ENCODE data around the gene LRMDA. TPM values are rescaled to one million over a fixed set of nuclear protein-coding genes. Genes with fewer than 3 reads are reported as not detected.
A peak's percentile ranks its signal among the peaks of the same experiment; 100 is the strongest.

The LRMDA gene
- total and polyA plus RNA-seq, 2 donors from 2014 or later, result 23.2 to 48.6 TPM

- Histone ChIP-seq H3K4me3 (ENCODE audit: low read length in 3 of 3) (no peak overlapping the region), H3K9me3 (ENCODE audit: control insufficient read depth in 2 of 3, insufficient read depth in 1 of 3, low read length in 3 of 3) (no peaks in the 10 kb centered on the region), H3K4me1 (ENCODE audit: control insufficient read depth in 2 of 3, insufficient read depth in 2 of 3, low read depth in 1 of 3, low read length in 3 of 3) (peaks cover 0 to 9% (median 0%) of the 10 kb centered on the region in 3 donors), H3K27ac (ENCODE audit: low read depth in 2 of 2, low read length in 2 of 2) (no peak overlapping the region), H3K36me3 (ENCODE audit: control insufficient read depth in 2 of 3, insufficient read depth in 3 of 3, low read length in 3 of 3) (no peaks in the 10 kb centered on the region), H3K9ac (ENCODE audit: low read length in 3 of 3) (no peak overlapping the region), H3K27me3 (ENCODE audit: control insufficient read depth, insufficient read depth, low read length) (no peaks in the 10 kb centered on the region)
- DNase-seq, result peak in 1 of 5 donors; percentile 35
- no peak for TF ChIP-seq CTCF (IDR thresholded peaks at IDR 0.05; ENCODE audit: borderline replicate concordance, extremely low read depth, insufficient read depth)
- FAIRE-seq, result no peak
- intact Hi-C loops (cut with DNase I), result no loop called here
Observed at GRCh38 chr10:76436981-76437380, 1005.6 kb downstream of the LRMDA start.

DNA sequence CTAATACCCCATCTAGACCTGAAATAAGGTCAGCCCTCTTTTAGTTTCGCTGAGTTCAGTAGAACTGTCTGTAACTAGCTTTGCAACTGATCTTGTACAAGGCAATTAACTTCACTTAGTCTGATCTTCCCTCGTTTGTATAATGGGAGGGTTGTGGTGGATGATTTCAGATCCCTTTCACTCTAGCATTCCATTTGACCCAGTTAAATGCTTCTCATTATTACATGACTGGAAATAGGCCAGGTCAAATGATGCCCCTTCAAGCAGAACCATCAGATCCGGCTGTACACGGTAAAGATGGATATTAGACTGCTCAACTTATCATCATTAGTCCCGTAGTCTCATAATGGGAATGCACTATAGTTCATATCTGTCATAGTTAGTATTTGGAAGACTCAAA lies 1009.0 kb downstream of the LRMDA start:
- Histone ChIP-seq H3K9ac (ENCODE audit: low read length in 3 of 3) (no peak overlapping the region), H3K36me3 (ENCODE audit: control insufficient read depth in 2 of 3, insufficient read depth in 3 of 3, low read length in 3 of 3) (no peaks in the 10 kb centered on the region), H3K27ac (ENCODE audit: low read depth in 2 of 2, low read length in 2 of 2) (no peak overlapping the region), H3K27me3 (ENCODE audit: control insufficient read depth, insufficient read depth, low read length) (no peaks in the 10 kb centered on the region), H3K4me3 (ENCODE audit: low read length in 3 of 3) (no peak overlapping the region), H3K4me1 (ENCODE audit: control insufficient read depth in 2 of 3, insufficient read depth in 2 of 3, low read depth in 1 of 3, low read length in 3 of 3) (peaks cover 0 to 3% (median 0%) of the 10 kb centered on the region in 3 donors), H3K9me3 (ENCODE audit: control insufficient read depth in 2 of 3, insufficient read depth in 1 of 3, low read length in 3 of 3) (no peaks in the 10 kb centered on the region)
- no peak for DNase-seq
- no peak for TF ChIP-seq CTCF (IDR thresholded peaks at IDR 0.05; ENCODE audit: borderline replicate concordance, extremely low read depth, insufficient read depth)
- intact Hi-C loops (cut with DNase I), result no loop called here
- no peak for FAIRE-seq

- H3K27me3 ChIP-seq (ENCODE audit: control insufficient read depth, insufficient read depth, low read length), result no peaks in the 10 kb centered on the region
- intact Hi-C loops (cut with DNase I), result no loop called here
- H3K4me3 ChIP-seq (ENCODE audit: low read length in 3 of 3), result no peak overlapping the region
- no peak overlapping the region for H3K9ac ChIP-seq (ENCODE audit: low read length in 3 of 3)
- DNase-seq (no peak), FAIRE-seq (no peak)
- TF ChIP-seq CTCF (IDR thresholded peaks at IDR 0.05; ENCODE audit: borderline replicate concordance, extremely low read depth, insufficient read depth), result no peak
- H3K27ac ChIP-seq (ENCODE audit: low read depth in 2 of 2, low read length in 2 of 2), result no peak overlapping the region
- no peaks in the 10 kb centered on the region for H3K36me3 ChIP-seq (ENCODE audit: control insufficient read depth in 2 of 3, insufficient read depth in 3 of 3, low read length in 3 of 3)
- no peaks in the 10 kb centered on the region for H3K9me3 ChIP-seq (ENCODE audit: control insufficient read depth in 2 of 3, insufficient read depth in 1 of 3, low read length in 3 of 3)
- no peaks in the 10 kb centered on the region for H3K4me1 ChIP-seq (ENCODE audit: control insufficient read depth in 2 of 3, insufficient read depth in 2 of 3, low read depth in 1 of 3, low read length in 3 of 3)
Observed at GRCh38 chr10:76442113-76442512, 1010.7 kb downstream of the LRMDA start.
